Measurements from ENCODE around the gene GP9. TPM values are rescaled to one million over a fixed set of nuclear protein-coding genes. Genes with fewer than 3 reads are reported as not detected.
A peak's percentile ranks its signal among the peaks of the same experiment; 100 is the strongest.

Gene GP9
- total and polyA plus RNA-seq, 4 donors: 0.16 to 12.0 TPM; not detected in 2

DNA sequence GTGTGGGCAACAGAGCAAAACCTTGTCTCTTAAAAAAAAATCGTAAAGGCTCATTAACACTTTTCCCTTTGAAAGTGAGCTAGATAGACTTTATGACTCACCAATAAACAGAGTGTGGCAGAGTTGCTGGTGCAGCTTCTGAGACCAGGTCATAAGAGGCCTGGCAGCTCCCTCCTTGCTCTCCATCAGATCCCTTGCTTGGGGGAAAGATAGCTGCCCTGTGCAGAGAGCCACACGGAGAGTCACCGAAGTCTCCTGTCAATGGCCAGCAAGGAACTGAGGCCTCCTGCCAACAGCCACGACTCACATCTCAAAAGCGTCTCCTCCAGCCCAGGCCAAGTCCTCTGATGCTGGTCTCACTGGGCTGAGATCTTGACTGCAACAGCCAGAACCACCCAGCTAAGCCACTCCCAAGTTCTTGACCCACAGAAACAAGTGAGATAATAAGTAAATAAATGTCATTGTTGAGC, 8.7 kb upstream of the GP9 start (continued):
- no peak for TF ChIP-seq REST (IDR thresholded peaks at IDR 0.05)
- no peak for TF ChIP-seq RXRA (IDR thresholded peaks at IDR 0.05)
- TF ChIP-seq HNF4A (conservative IDR thresholded peaks at IDR 0.05): no peak

DNA sequence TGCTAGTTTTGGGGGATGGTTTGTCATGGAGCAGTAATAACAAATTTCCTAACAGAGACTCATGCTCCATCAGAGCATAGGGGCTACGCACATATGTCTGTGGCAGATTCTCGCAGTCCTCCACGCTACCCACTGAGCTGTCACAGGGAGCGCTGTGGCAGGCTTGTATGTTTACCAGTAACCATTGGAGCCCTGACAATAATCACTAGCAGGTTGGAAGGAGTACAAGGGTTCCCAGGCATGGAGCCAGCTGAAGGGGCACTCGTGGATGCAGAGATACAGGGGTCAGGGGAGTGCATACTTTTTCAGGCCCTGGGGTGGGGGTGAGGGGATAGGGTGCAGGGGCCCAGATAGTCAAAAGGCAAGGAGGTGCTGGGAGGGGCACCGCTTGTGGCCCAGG, 7.9 kb upstream of the GP9 start:
- TF ChIP-seq HNF4A (conservative IDR thresholded peaks at IDR 0.05) (peak in 1 of 2 donors; percentile 35), YY1 (IDR thresholded peaks at IDR 0.05) (no peak), NR2F2 (IDR thresholded peaks at IDR 0.05) (no peak), RAD21 (IDR thresholded peaks at IDR 0.05) (peak in 1 of 2 donors; percentile 24), HNF4G (IDR thresholded peaks at IDR 0.05) (no peak), SP1 (IDR thresholded peaks at IDR 0.05) (peak; percentile 14), TAF1 (conservative IDR thresholded peaks at IDR 0.05) (no peak), RXRA (IDR thresholded peaks at IDR 0.05) (peak; percentile 37)
- WGBS: 29% methylated on average over 6 of the region's 6 CpGs

GRCh38 chr3:129054605-129055104, 5.9 kb upstream of the GP9 start:
- no peaks in the 10 kb centered on the region for H3K27me3 ChIP-seq (ENCODE audit: control insufficient read depth in 4 of 4, insufficient read depth in 4 of 4, low read length in 3 of 4)
- DNase-seq (ENCODE audit: low spot score): no peak
- TF ChIP-seq FOXA1 (IDR thresholded peaks at IDR 0.05) (no peak), MAX (IDR thresholded peaks at IDR 0.05) (no peak), REST (IDR thresholded peaks at IDR 0.05) (no peak), HNF4G (IDR thresholded peaks at IDR 0.05) (no peak), RXRA (IDR thresholded peaks at IDR 0.05) (no peak)
- no peaks in the 10 kb centered on the region for H3K9me3 ChIP-seq (ENCODE audit: control insufficient read depth in 4 of 4, low read length in 3 of 4)
- WGBS: 78% methylated on average over 3 of the region's 3 CpGs
- no peak overlapping the region for H3K4me3 ChIP-seq (ENCODE audit: low read depth in 1 of 3, low read length in 3 of 3)
- no peaks in the 10 kb centered on the region for H3K36me3 ChIP-seq (ENCODE audit: control insufficient read depth in 4 of 4, insufficient read depth in 3 of 4, low read depth in 1 of 4, low read length in 3 of 4)
- H3K4me1 ChIP-seq (ENCODE audit: control insufficient read depth in 4 of 4, insufficient read depth in 4 of 4, low read length in 3 of 4): peaks cover 8 to 29% (median 25%) of the 10 kb centered on the region in 4 donors
- H3K27ac ChIP-seq (ENCODE audit: low read depth in 1 of 2, low read length in 2 of 2): no peak overlapping the region
- H3K9ac ChIP-seq (ENCODE audit: low read depth in 1 of 2, low read length in 2 of 2): no peak overlapping the region

More for the DNA sequence above, 7.9 kb upstream of the GP9 start:
- peak overlapping the region; percentile 58 to 61 for H3K27ac ChIP-seq (ENCODE audit: low read depth in 1 of 2, low read length in 2 of 2)
- peak; percentile 69 for DNase-seq (ENCODE audit: low spot score)
- H3K36me3 ChIP-seq (ENCODE audit: control insufficient read depth in 4 of 4, insufficient read depth in 3 of 4, low read depth in 1 of 4, low read length in 3 of 4): no peaks in the 10 kb centered on the region
- no peak overlapping the region for H3K4me3 ChIP-seq (ENCODE audit: low read depth in 1 of 3, low read length in 3 of 3)
- H3K9me3 ChIP-seq (ENCODE audit: control insufficient read depth in 4 of 4, low read length in 3 of 4): no peaks in the 10 kb centered on the region
- no peaks in the 10 kb centered on the region for H3K27me3 ChIP-seq (ENCODE audit: control insufficient read depth in 4 of 4, insufficient read depth in 4 of 4, low read length in 3 of 4)
- H3K9ac ChIP-seq (ENCODE audit: low read depth in 1 of 2, low read length in 2 of 2): no peak overlapping the region
- H3K4me1 ChIP-seq (ENCODE audit: control insufficient read depth in 4 of 4, insufficient read depth in 4 of 4, low read length in 3 of 4): peaks cover 6 to 18% (median 16%) of the 10 kb centered on the region in 4 donors

Data from liver (tissue), 9 donors.